CD4-positive, alpha-beta T cell treated with Interferon alpha-2 for 1 hour (primary cell): Measurements from ENCODE around the gene ZC3H8.
"Not testable (repeated sequence)": the region's sequence is repeated elsewhere in the genome, so short reads cannot be mapped to it uniquely, and the experiment has no call there.

Source experiments
- DNase-seq, 2 donors: peaks; one replicate each; pipeline ENCODE4 v3.0.0-alpha.2; 2020 to 2022

Gene ZC3H8

GRCh38 chr2:112259509-112260294 is 4.9 kb upstream of the ZC3H8 start:
- DNase-seq: peak; percentile 83 to 87

GRCh38 chr2:112257575-112257974 is 2.7 kb upstream of the ZC3H8 start:
- no peak for DNase-seq

GRCh38 chr2:112256654-112257053 is 1.8 kb upstream of the ZC3H8 start:
- DNase-seq: no peak

- DNase-seq: no peak
These were observed 1.0 kb upstream of the ZC3H8 start for GRCh38 chr2:112255875-112256274.

GRCh38 chr2:112253261-112253815 is 1.5 kb downstream of the ZC3H8 start:
- DNase-seq: no peak

- DNase-seq: no peak
These were observed 3.6 kb downstream of the ZC3H8 start for GRCh38 chr2:112251271-112251670.

- no peak for DNase-seq
These were observed 10.0 kb downstream of the ZC3H8 start for GRCh38 chr2:112244854-112245253.

- DNase-seq: no peak
These were observed 11.6 kb downstream of the ZC3H8 start for GRCh38 chr2:112243233-112243632.

GRCh38 chr2:112242384-112242783 is 12.5 kb downstream of the ZC3H8 start:
- no peak for DNase-seq

- DNase-seq: no peak
These were observed 15.0 kb downstream of the ZC3H8 start for GRCh38 chr2:112239862-112240261.

GRCh38 chr2:112230371-112230770 is 24.5 kb downstream of the ZC3H8 start:
- no peak for DNase-seq

GRCh38 chr2:112229348-112229747 is 25.5 kb downstream of the ZC3H8 start:
- no peak for DNase-seq

- DNase-seq: no peak
These were observed 34.0 kb downstream of the ZC3H8 start for GRCh38 chr2:112220831-112221230.

GRCh38 chr2:112220186-112220585 is 34.7 kb downstream of the ZC3H8 start:
- DNase-seq: no peak

GRCh38 chr2:112217854-112218253 is 37.0 kb downstream of the ZC3H8 start:
- DNase-seq: no peak

GRCh38 chr2:112216167-112216566 is 38.7 kb downstream of the ZC3H8 start:
- no peak for DNase-seq

GRCh38 chr2:112207905-112208304 is 46.9 kb downstream of the ZC3H8 start:
- not testable (repeated sequence) for DNase-seq

- DNase-seq: no peak
These were observed 50.4 kb downstream of the ZC3H8 start for GRCh38 chr2:112204411-112204810.

GRCh38 chr2:112201696-112202430 is 53.0 kb downstream of the ZC3H8 start:
- DNase-seq: no peak

GRCh38 chr2:112199188-112199587 is 55.7 kb downstream of the ZC3H8 start:
- no peak for DNase-seq

- no peak for DNase-seq
These were observed 56.1 kb downstream of the ZC3H8 start for GRCh38 chr2:112198780-112199179.

GRCh38 chr2:112197868-112198267 is 57.0 kb downstream of the ZC3H8 start:
- DNase-seq: no peak

GRCh38 chr2:112195950-112196349 is 58.9 kb downstream of the ZC3H8 start:
- no peak for DNase-seq

GRCh38 chr2:112195167-112195766 is 59.6 kb downstream of the ZC3H8 start:
- no peak for DNase-seq
